GM23338 (cell line): ENCODE measurements around the gene KRT6A. TPM values are rescaled to one million over a fixed set of nuclear protein-coding genes. Genes with fewer than 3 reads are reported as not detected.

Experiments used
- ATAC-seq: fragments of 200-7000 bp; cut with Tn5 transposase; 3 replicates; pipeline ENCODE4 v1.9.1; 2020
- DNase-seq: peaks from one replicate; pipeline ENCODE4 v3.0.0-alpha.2; 2015; ENCODE audit warnings: low spot score
- H2AFZ ChIP-seq: fragments of 200-600 bp; sonication (generic); 2 replicates; pipeline ENCODE4 v1.8.0; 2016; ENCODE audit warnings: antibody characterized with exemption, mild to moderate bottlenecking, moderate library complexity
- H3F3A ChIP-seq: fragments of 200-600 bp; sonication (generic); replicated peaks from 2 replicates; pipeline ENCODE4 v1.8.0; 2017; ENCODE audit warnings: antibody characterized with exemption, mixed run types, low read depth
- H3K27ac ChIP-seq: fragments of 200-600 bp; sonication (generic); 2 replicates; pipeline ENCODE4 v1.6.1; 2016; ENCODE audit warnings: low read depth
- H3K27me3 ChIP-seq: fragments of 200-600 bp; sonication (generic); 2 replicates; pipeline ENCODE4 v1.8.0; 2016; ENCODE audit warnings: mild to moderate bottlenecking, mixed run types, moderate library complexity; ENCODE audit not compliant: insufficient read depth
- H3K36me3 ChIP-seq: fragments of 200-600 bp; sonication (generic); 2 replicates; pipeline ENCODE4 v1.8.0; 2016; ENCODE audit warnings: mild to moderate bottlenecking; ENCODE audit not compliant: insufficient read depth
- H3K4me1 ChIP-seq: fragments of 200-600 bp; sonication (generic); 2 replicates; pipeline ENCODE4 v1.8.0; 2016; ENCODE audit warnings: mild to moderate bottlenecking, moderate library complexity; ENCODE audit not compliant: insufficient read depth
- H3K4me2 ChIP-seq: fragments of 200-600 bp; sonication (generic); 2 replicates; pipeline ENCODE4 v1.7.1; 2017; ENCODE audit warnings: mixed run types
- H3K4me3 ChIP-seq: fragments of 200-600 bp; sonication (generic); 2 replicates; pipeline ENCODE4 v1.6.1; 2016; ENCODE audit warnings: mixed run types
- H3K79me2 ChIP-seq: fragments of 200-600 bp; sonication (generic); replicated peaks from 2 replicates; pipeline ENCODE4 v1.8.0; 2017; ENCODE audit warnings: mild to moderate bottlenecking; ENCODE audit not compliant: insufficient read depth
- H3K9me2 ChIP-seq: fragments of 200-600 bp; sonication (generic); 2 replicates; pipeline ENCODE4 v1.8.0; 2017; ENCODE audit not compliant: insufficient read depth
- H4K20me1 ChIP-seq: fragments of 200-600 bp; sonication (generic); replicated peaks from 2 replicates; pipeline ENCODE4 v1.8.0; 2017; ENCODE audit warnings: mild to moderate bottlenecking; ENCODE audit not compliant: insufficient read depth
- H3K27ac Mint-ChIP-seq: 2 replicates; pipeline ENCODE4 v1.8.0; 2020; ENCODE audit warnings: inconsistent platforms, mild to moderate bottlenecking, moderate library complexity, mixed read lengths
- H3K27me3 Mint-ChIP-seq: 3 replicates; pipeline ENCODE4 v1.8.0; 2022; ENCODE audit warnings: low read depth, mild to moderate bottlenecking, moderate library complexity, mixed read lengths, inconsistent platforms; ENCODE audit not compliant: insufficient read depth, poor library complexity
- H3K36me3 Mint-ChIP-seq: 3 replicates; pipeline ENCODE4 v1.8.0; 2021; ENCODE audit warnings: low read depth, mild to moderate bottlenecking, inconsistent platforms, moderate library complexity, mixed read lengths
- H3K4me1 Mint-ChIP-seq: 3 replicates; pipeline ENCODE4 v1.8.0; 2020; ENCODE audit warnings: mild to moderate bottlenecking, inconsistent platforms, mixed read lengths
- H3K4me3 Mint-ChIP-seq: 3 replicates; pipeline ENCODE4 v1.8.0; 2021; ENCODE audit warnings: moderate library complexity, mild to moderate bottlenecking, inconsistent platforms, mixed read lengths
- H3K9me3 Mint-ChIP-seq: 3 replicates; pipeline ENCODE4 v1.8.0; 2020; ENCODE audit warnings: moderate library complexity, mild to moderate bottlenecking, inconsistent platforms, mixed read lengths
- CREB1 ChIP-seq: fragments of 250-450 bp; sonication (Bioruptor Pico); IDR thresholded peaks from 2 replicates; pipeline ENCODE4 v1.5.0; 2020; ENCODE audit warnings: low read depth, mild to moderate bottlenecking, moderate library complexity
- CTCF ChIP-seq, 2 experiments: fragments of 200-600 bp in 1 of 2; sonication (generic) in 1 of 2; conservative IDR thresholded peaks; 2 replicates each; pipeline versions ENCODE4 v1.5.1 to v1.6.1; 2016 to 2017; ENCODE audit warnings: antibody characterized with exemption in 2 of 2, low read depth in 2 of 2, mild to moderate bottlenecking in 2 of 2, moderate library complexity in 1 of 2
- ETS1 ChIP-seq: IDR thresholded peaks from 2 replicates; pipeline ENCODE4 v1.6.1; 2016; ENCODE audit warnings: antibody characterized with exemption
- EZH2 ChIP-seq: fragments of 200-600 bp; sonication (generic); IDR thresholded peaks from one replicate; pipeline ENCODE4 v1.8.0; 2017; ENCODE audit warnings: antibody characterized with exemption, mild to moderate bottlenecking, low read depth; ENCODE audit not compliant: unreplicated experiment
- EZH2phosphoT487 ChIP-seq: fragments of 200-600 bp; sonication (generic); IDR thresholded peaks from one replicate; pipeline ENCODE4 v1.8.1; 2018; ENCODE audit warnings: antibody characterized with exemption; ENCODE audit not compliant: unreplicated experiment
- JUNB ChIP-seq: IDR thresholded peaks from one replicate; pipeline ENCODE4 v1.6.1; 2016; ENCODE audit warnings: antibody characterized with exemption; ENCODE audit not compliant: unreplicated experiment
- NANOG ChIP-seq: IDR thresholded peaks from 2 replicates; pipeline ENCODE4 v1.6.1; 2016; ENCODE audit warnings: antibody characterized with exemption, borderline replicate concordance
- POLR2AphosphoS5 ChIP-seq: IDR thresholded peaks from 2 replicates; pipeline ENCODE4 v1.6.1; 2016; ENCODE audit warnings: antibody characterized with exemption, low read depth
- REST ChIP-seq: IDR thresholded peaks from one replicate; pipeline ENCODE4 v1.6.1; 2018; ENCODE audit warnings: antibody characterized with exemption; ENCODE audit not compliant: unreplicated experiment
- STAT1 ChIP-seq: IDR thresholded peaks from one replicate; pipeline ENCODE4 v1.6.1; 2016; ENCODE audit warnings: antibody characterized with exemption; ENCODE audit not compliant: unreplicated experiment
- ZNF114 ChIP-seq: fragments of 250-450 bp; sonication (Bioruptor Pico); IDR thresholded peaks from 2 replicates; pipeline ENCODE4 v1.5.0; 2020; ENCODE audit warnings: mild to moderate bottlenecking, moderate library complexity
- ZNF331 ChIP-seq: fragments of 250-450 bp; sonication (Bioruptor Pico); IDR thresholded peaks from 2 replicates; pipeline ENCODE4 v1.5.0; 2020; ENCODE audit warnings: low read depth, mild to moderate bottlenecking, moderate library complexity
- ZNF462 ChIP-seq: fragments of 250-450 bp; sonication (Bioruptor Pico); IDR thresholded peaks from 2 replicates; pipeline ENCODE4 v1.5.0; 2020; ENCODE audit warnings: mild to moderate bottlenecking, moderate library complexity
- polyA plus RNA-seq: library from polyadenylated mRNA; unstranded; fragments of >200 nt; fragmentation: Nextera tagmentation; extraction: Ambion mirVana; gene quantifications from 2 replicates; pipeline ENCODE4 v1.2.1, GENCODE V29; 2016
- total RNA-seq: library from RNA; depleted of rRNA; stranded (reverse); fragments of >200 nt; shearing (Covaris generic); gene quantifications from 2 replicates; pipeline ENCODE4 v1.2.3, GENCODE V29; 2014

KRT6A gene
- total and polyA plus RNA-seq, 2 experiments from 2014 or later = not detected

- TF ChIP-seq REST = no peak
- no peak for TF ChIP-seq POLR2AphosphoS5
- no peak for TF ChIP-seq STAT1
- no peak for TF ChIP-seq CREB1
Observed at GRCh38 chr12:52439845-52440244, 53.2 kb downstream of the KRT6A start (continued).

- Histone ChIP-seq H3K4me3 (no peak overlapping the region), H3K9me2 (peaks cover 8% of the 10 kb centered on the region; the same call in 1 of the 2 replicates), H3K27ac (no peak overlapping the region), H3K4me2 (no peak overlapping the region), H3K79me2 (no peaks in the 10 kb centered on the region), H2AFZ (no peak overlapping the region), H3K36me3 (no peaks in the 10 kb centered on the region), H3F3A (no peaks in the 10 kb centered on the region), H3K27me3 (no peaks in the 10 kb centered on the region), H4K20me1 (no peaks in the 10 kb centered on the region), H3K4me1 (peaks cover 5% of the 10 kb centered on the region; the same call in 1 of the 2 replicates)
- Mint-ChIP-seq H3K4me1 (peaks cover 17% of the 10 kb centered on the region), H3K4me3 (no peak overlapping the region), H3K27ac (no peak overlapping the region), H3K9me3 (no peaks in the 10 kb centered on the region; the same call in 2 of the 3 replicates), H3K27me3 (peaks cover 3% of the 10 kb centered on the region), H3K36me3 (no peaks in the 10 kb centered on the region)
- DNase-seq = no peak
- no peak for ATAC-seq
- no peak for TF ChIP-seq EZH2
- no peak for TF ChIP-seq ZNF462 (CRISPR knock-in tag)
- no peak for TF ChIP-seq CTCF (conservative IDR thresholded peaks at IDR 0.05; ENCODE audit: low read depth in 2 of 2)
- TF ChIP-seq JUNB = no peak
- no peak for TF ChIP-seq POLR2AphosphoS5
- TF ChIP-seq ZNF114 (CRISPR knock-in tag) = no peak
- no peak for TF ChIP-seq ZNF331 (CRISPR knock-in tag)
- TF ChIP-seq EZH2phosphoT487 = no peak
- TF ChIP-seq ETS1 = no peak
- no peak for TF ChIP-seq STAT1
- TF ChIP-seq NANOG = no peak
- no peak for TF ChIP-seq CREB1
Observed at GRCh38 chr12:52439420-52439819, 53.6 kb downstream of the KRT6A start.
